ENCODE data around the gene VAV2.

The VAV2 gene

GRCh38 chr9:133856798-133857197 is 135.3 kb downstream of the VAV2 start:
- TF ChIP-seq Cebpa-rat (IDR thresholded peaks at IDR 0.05): no peak
- Histone ChIP-seq H3K27me3 (no peaks in the 10 kb centered on the region), H3K9ac (no peak overlapping the region), H3K4me3 (no peak overlapping the region), H4K20me1 (peaks cover 82% of the 10 kb centered on the region), H3K4me1 (peaks cover 40% of the 10 kb centered on the region), H3K27ac (no peak overlapping the region), H3K9me3 (no peaks in the 10 kb centered on the region), H3K4me2 (peak overlapping the region; percentile 43), H3K36me3 (peaks cover 43% of the 10 kb centered on the region)

GRCh38 chr9:133855802-133856521 is 136.2 kb downstream of the VAV2 start:
- peaks cover 47% of the 10 kb centered on the region for H3K4me1 ChIP-seq

DNA sequence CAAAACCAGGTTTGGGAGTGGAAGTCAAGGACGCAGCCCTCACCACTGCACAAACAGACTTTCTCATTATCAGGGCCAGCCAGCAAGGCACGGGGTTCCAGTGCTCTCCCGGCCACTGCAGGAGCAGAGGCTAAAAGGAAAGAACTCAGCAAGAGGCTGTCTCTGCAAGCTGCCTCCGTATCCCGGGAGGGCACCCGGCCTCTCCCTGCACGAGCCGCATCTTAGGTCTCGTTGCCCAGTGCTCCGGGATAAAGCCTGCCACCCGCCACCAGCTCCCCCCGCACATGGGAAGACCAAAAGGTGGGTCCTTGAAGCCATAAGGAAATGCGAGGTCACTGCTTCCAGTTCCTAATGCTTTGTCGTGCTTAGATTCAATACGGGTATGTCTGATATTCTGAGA is 136.8 kb downstream of the VAV2 start:
- Histone ChIP-seq H3K4me3 (no peak overlapping the region), H3K4me2 (no peak overlapping the region), H3K36me3 (peaks cover 29% of the 10 kb centered on the region), H3K27ac (no peak overlapping the region), H3K4me1 (peaks cover 53% of the 10 kb centered on the region), H3K27me3 (no peaks in the 10 kb centered on the region), H3K9ac (no peak overlapping the region), H4K20me1 (peaks cover 84% of the 10 kb centered on the region), H3K9me3 (no peaks in the 10 kb centered on the region)
- no peak for TF ChIP-seq Cebpa-rat (IDR thresholded peaks at IDR 0.05)

More at GRCh38 chr9:133855802-133856521, 136.2 kb downstream of the VAV2 start:
- 0 out of 2 replicates have a peak, but pooled peaks have one; percentile 10 for TF ChIP-seq Cebpa-rat (IDR thresholded peaks at IDR 0.05)
- H3K4me3 ChIP-seq: no peak overlapping the region
- H3K9ac ChIP-seq: no peak overlapping the region
- no peaks in the 10 kb centered on the region for H3K27me3 ChIP-seq
- no peak overlapping the region for H3K4me2 ChIP-seq
- H4K20me1 ChIP-seq: peaks cover 81% of the 10 kb centered on the region
- H3K36me3 ChIP-seq: peaks cover 35% of the 10 kb centered on the region
- H3K9me3 ChIP-seq: no peaks in the 10 kb centered on the region
- no peak overlapping the region for H3K27ac ChIP-seq

GRCh38 chr9:133854765-133855164 is 137.4 kb downstream of the VAV2 start:
- no peak overlapping the region for H3K27ac ChIP-seq
- no peaks in the 10 kb centered on the region for H3K27me3 ChIP-seq
- H3K9ac ChIP-seq: no peak overlapping the region
- TF ChIP-seq Cebpa-rat (IDR thresholded peaks at IDR 0.05): no peak
- H4K20me1 ChIP-seq: peaks cover 90% of the 10 kb centered on the region
- no peaks in the 10 kb centered on the region for H3K9me3 ChIP-seq
- no peak overlapping the region for H3K4me2 ChIP-seq
- H3K36me3 ChIP-seq: peaks cover 26% of the 10 kb centered on the region; the same call in 1 of the 2 replicates
- H3K4me1 ChIP-seq: peaks cover 59% of the 10 kb centered on the region
- H3K4me3 ChIP-seq: no peak overlapping the region

GRCh38 chr9:133854048-133854447 is 138.1 kb downstream of the VAV2 start:
- Histone ChIP-seq H3K4me1 (peaks cover 62% of the 10 kb centered on the region), H3K9ac (no peak overlapping the region), H3K27ac (no peak overlapping the region), H3K4me2 (no peak overlapping the region), H3K36me3 (peaks cover 29% of the 10 kb centered on the region; the same call in 1 of the 2 replicates), H3K4me3 (no peak overlapping the region), H3K9me3 (no peaks in the 10 kb centered on the region), H4K20me1 (peaks cover 94% of the 10 kb centered on the region), H3K27me3 (no peaks in the 10 kb centered on the region)
- TF ChIP-seq Cebpa-rat (IDR thresholded peaks at IDR 0.05): no peak

- peaks cover 67% of the 10 kb centered on the region for H3K4me1 ChIP-seq
- H3K27me3 ChIP-seq: no peaks in the 10 kb centered on the region
- TF ChIP-seq Cebpa-rat (IDR thresholded peaks at IDR 0.05): no peak
- no peak overlapping the region for H3K27ac ChIP-seq
- H3K9me3 ChIP-seq: no peaks in the 10 kb centered on the region
- peaks cover 89% of the 10 kb centered on the region for H4K20me1 ChIP-seq
- H3K4me2 ChIP-seq: no peak overlapping the region
- H3K36me3 ChIP-seq: peaks cover 23% of the 10 kb centered on the region; the same call in 1 of the 2 replicates
- no peak overlapping the region for H3K4me3 ChIP-seq
- H3K9ac ChIP-seq: no peak overlapping the region
Measured at GRCh38 chr9:133853331-133853730, 138.8 kb downstream of the VAV2 start.

DNA sequence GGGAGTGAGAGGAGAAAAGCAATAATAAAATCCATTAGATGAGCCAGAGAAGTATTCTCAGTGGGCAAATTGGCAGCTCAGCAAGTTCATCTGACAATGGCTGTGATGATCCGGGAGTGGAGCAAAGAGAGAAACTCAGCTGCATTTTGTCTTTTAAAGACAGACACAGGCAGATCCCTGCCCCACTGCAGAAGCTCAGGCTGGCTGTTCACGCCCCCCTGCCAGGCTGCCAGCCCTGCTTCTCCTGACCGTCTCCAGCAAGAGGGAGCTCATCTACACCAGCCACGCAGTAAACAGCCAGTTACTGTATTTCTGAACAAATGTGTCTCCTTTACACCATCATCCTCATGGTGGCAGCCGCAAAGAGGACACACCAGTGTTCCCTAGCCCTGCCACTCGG is 139.7 kb downstream of the VAV2 start:
- H4K20me1 ChIP-seq: peaks cover 80% of the 10 kb centered on the region
- H3K9ac ChIP-seq: no peak overlapping the region
- H3K4me2 ChIP-seq: no peak overlapping the region
- H3K27ac ChIP-seq: no peak overlapping the region
- H3K4me1 ChIP-seq: peaks cover 60% of the 10 kb centered on the region
- peaks cover 25% of the 10 kb centered on the region; the same call in 1 of the 2 replicates for H3K36me3 ChIP-seq
- TF ChIP-seq Cebpa-rat (IDR thresholded peaks at IDR 0.05): no peak
- H3K27me3 ChIP-seq: no peaks in the 10 kb centered on the region
- no peaks in the 10 kb centered on the region for H3K9me3 ChIP-seq
- H3K4me3 ChIP-seq: no peak overlapping the region

DNA sequence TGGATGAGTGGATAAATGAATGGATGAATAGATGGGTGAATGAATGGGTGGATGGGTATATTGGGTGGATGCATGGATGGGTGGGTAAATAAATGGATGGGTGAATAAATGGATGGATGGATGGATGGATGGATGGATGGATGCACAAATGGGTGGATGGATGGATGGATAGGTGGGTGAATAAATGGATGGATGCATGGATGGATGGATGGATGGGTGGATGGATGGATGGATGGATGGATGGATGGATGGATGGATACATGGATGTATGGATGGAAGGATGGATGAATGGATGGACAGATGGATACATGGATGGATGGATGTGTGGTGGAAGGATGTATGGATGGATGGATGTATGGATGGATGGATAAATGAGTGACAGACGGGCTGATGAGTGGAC is 140.4 kb downstream of the VAV2 start:
- H3K4me1 ChIP-seq: peaks cover 54% of the 10 kb centered on the region
- H3K4me2 ChIP-seq: peak overlapping the region; percentile 73; the same call in 1 of the 2 replicates
- peaks cover 80% of the 10 kb centered on the region for H4K20me1 ChIP-seq
- H3K9ac ChIP-seq: no peak overlapping the region
- no peaks in the 10 kb centered on the region for H3K27me3 ChIP-seq
- H3K27ac ChIP-seq: no peak overlapping the region
- no peaks in the 10 kb centered on the region for H3K9me3 ChIP-seq
- H3K36me3 ChIP-seq: peaks cover 27% of the 10 kb centered on the region; the same call in 1 of the 2 replicates
- no peak for TF ChIP-seq Cebpa-rat (IDR thresholded peaks at IDR 0.05)
- no peak overlapping the region for H3K4me3 ChIP-seq

DNA sequence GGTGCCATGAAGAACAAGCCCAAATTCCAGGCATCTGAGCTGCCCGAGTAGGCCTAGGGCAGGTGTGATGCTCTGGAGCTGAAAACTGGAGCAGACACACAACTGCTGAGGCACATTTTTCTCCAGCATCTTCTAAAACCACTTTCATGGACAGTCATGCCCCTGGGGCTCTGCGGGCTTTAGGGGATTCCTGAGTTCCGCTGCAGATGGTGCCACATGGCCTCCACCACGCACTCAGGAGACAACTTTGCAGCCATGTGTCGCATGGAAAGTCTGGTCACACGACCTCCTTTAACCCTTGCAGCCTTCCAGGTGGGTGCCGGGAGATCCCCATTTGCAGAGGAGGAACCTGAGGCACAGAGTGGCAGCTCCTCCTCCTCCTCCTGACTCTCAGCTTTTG is 141.2 kb downstream of the VAV2 start:
- Histone ChIP-seq H3K9ac (no peak overlapping the region), H3K9me3 (no peaks in the 10 kb centered on the region), H3K4me1 (peaks cover 56% of the 10 kb centered on the region), H3K4me2 (peak overlapping the region; percentile 73), H3K27me3 (no peaks in the 10 kb centered on the region), H3K4me3 (no peak overlapping the region; the same call in 1 of the 2 replicates), H3K36me3 (peaks cover 20% of the 10 kb centered on the region; the same call in 1 of the 2 replicates), H3K27ac (0 out of 2 replicates have a peak overlapping the region, but pooled peaks have one; percentile 15), H4K20me1 (peaks cover 80% of the 10 kb centered on the region)
- no peak for TF ChIP-seq Cebpa-rat (IDR thresholded peaks at IDR 0.05)

- TF ChIP-seq Cebpa-rat (IDR thresholded peaks at IDR 0.05): no peak
- peaks cover 78% of the 10 kb centered on the region for H4K20me1 ChIP-seq
- H3K27ac ChIP-seq: no peak overlapping the region
- H3K27me3 ChIP-seq: no peaks in the 10 kb centered on the region
- no peak overlapping the region; the same call in 1 of the 2 replicates for H3K4me3 ChIP-seq
- peak overlapping the region; percentile 73 for H3K4me2 ChIP-seq
- H3K9ac ChIP-seq: no peak overlapping the region
- H3K9me3 ChIP-seq: no peaks in the 10 kb centered on the region
- H3K4me1 ChIP-seq: peaks cover 59% of the 10 kb centered on the region
- H3K36me3 ChIP-seq: peaks cover 13% of the 10 kb centered on the region; the same call in 1 of the 2 replicates
Measured at GRCh38 chr9:133850161-133850560, 142.0 kb downstream of the VAV2 start.
